ENCODE data around the gene HNRNPDL. TPM values are rescaled to one million over a fixed set of nuclear protein-coding genes. Genes with fewer than 3 reads are reported as not detected.

HNRNPDL gene
- total RNA-seq, 4 donors from 2014 or later: 149 to 313 (median 248) TPM

DNA sequence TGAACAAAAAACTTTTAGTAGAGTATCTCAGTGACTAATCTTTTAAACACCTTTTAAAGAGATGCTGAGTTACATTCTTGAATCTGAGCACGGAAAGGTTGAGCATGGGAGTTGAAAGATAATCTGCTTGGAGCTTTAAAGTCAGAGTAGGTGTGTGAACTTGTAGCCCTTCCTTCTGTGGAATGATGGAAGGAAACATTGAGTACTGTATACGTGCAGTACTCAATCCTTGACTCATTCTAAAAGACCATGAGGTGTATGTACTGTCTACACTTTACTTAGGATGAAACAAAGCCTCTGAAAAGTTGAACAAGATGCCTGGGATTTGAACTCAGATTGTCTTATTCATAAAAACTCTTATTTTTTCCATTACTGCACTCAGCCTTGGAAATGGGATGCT lies 3.5 kb upstream of the HNRNPDL start:
- Histone ChIP-seq H3K4me3 (no peak overlapping the region), H3K4me1 (no peaks in the 10 kb centered on the region), H3K36me3 (no peaks in the 10 kb centered on the region), H3K27ac (no peak overlapping the region), H3K9me3 (no peaks in the 10 kb centered on the region), H3K27me3 (no peaks in the 10 kb centered on the region)
- no peak for TF ChIP-seq POLR2A (IDR thresholded peaks at IDR 0.05)
- no peak for TF ChIP-seq CTCF (IDR thresholded peaks at IDR 0.05)
- intact Hi-C loops (cut with DNase I; ENCODE audit: low total_unique reads): no loop called here
- DNase-seq: no peak

GRCh38 chr4:82432596-82432995 lies 2.3 kb upstream of the HNRNPDL start:
- H3K4me1 ChIP-seq: no peaks in the 10 kb centered on the region
- intact Hi-C loops (cut with DNase I; ENCODE audit: low total_unique reads): no loop called here
- no peaks in the 10 kb centered on the region for H3K9me3 ChIP-seq
- no peak for DNase-seq
- H3K27me3 ChIP-seq: no peaks in the 10 kb centered on the region
- no peaks in the 10 kb centered on the region for H3K36me3 ChIP-seq
- no peak overlapping the region for H3K27ac ChIP-seq
- H3K4me3 ChIP-seq: no peak overlapping the region
- TF ChIP-seq POLR2A (IDR thresholded peaks at IDR 0.05): no peak
- no peak for TF ChIP-seq CTCF (IDR thresholded peaks at IDR 0.05)

- TF ChIP-seq POLR2A (IDR thresholded peaks at IDR 0.05): no peak
- H3K27ac ChIP-seq: no peak overlapping the region
- no peaks in the 10 kb centered on the region for H3K27me3 ChIP-seq
- intact Hi-C loops (cut with DNase I; ENCODE audit: low total_unique reads): no loop called here
- H3K9me3 ChIP-seq: no peaks in the 10 kb centered on the region
- H3K4me1 ChIP-seq: peaks cover 0 to 5% of the 10 kb centered on the region in 2 donors
- no peak for DNase-seq
- H3K36me3 ChIP-seq: no peaks in the 10 kb centered on the region
- H3K4me3 ChIP-seq: peak overlapping the region in 1 of 2 donors; percentile 88
These were observed 1.6 kb upstream of the HNRNPDL start for GRCh38 chr4:82431831-82432230.

DNA sequence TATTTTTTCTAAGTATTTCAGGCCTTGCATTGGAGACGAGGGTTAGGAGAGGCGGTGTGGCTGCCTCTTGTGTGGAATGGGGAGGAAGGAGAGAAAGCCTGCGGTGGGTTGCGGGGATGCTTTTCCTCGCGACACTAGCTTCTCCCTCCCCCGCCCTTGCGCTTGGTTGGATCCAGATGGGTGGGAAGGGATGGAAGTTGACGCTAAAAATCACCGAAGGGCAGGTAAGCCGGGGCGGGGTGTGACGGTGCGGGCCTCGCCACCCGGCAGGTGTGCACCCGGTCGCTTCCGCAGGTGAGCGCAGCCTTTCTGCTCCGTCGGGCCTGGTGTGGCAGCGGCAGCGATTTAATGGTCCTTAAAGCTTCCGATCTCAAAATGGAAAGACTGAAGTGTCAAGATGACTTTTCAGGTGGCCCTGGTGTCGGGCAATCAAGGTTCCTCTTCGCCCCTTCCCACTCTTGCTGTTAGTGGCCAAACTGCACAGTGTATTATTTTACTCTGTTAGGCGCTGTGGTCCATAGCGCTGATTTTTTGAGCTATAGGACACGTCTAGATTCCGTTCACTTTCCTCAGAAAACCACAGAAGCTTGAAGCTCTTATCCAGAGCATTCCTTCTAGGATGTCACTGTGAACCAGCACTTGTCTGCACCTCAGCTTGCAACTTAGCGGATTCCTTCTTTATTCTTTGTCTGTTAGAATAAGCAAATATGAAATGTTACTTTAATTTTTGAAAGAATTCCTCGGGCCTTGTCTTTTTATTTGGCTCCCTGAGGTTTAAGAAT lies 893 bp upstream of the HNRNPDL start:
- H3K36me3 ChIP-seq: no peaks in the 10 kb centered on the region
- intact Hi-C loops (cut with DNase I; ENCODE audit: low total_unique reads): no loop called here
- no peaks in the 10 kb centered on the region for H3K9me3 ChIP-seq
- H3K4me1 ChIP-seq: peaks cover 0 to 10% of the 10 kb centered on the region in 2 donors
- H3K4me3 ChIP-seq: peak overlapping the region; percentile 87 to 88
- no peak for DNase-seq
- TF ChIP-seq POLR2A (IDR thresholded peaks at IDR 0.05) (no peak), CTCF (IDR thresholded peaks at IDR 0.05) (no peak)
- H3K27ac ChIP-seq: peak overlapping the region; percentile 93 to 96
- no peaks in the 10 kb centered on the region for H3K27me3 ChIP-seq

DNA sequence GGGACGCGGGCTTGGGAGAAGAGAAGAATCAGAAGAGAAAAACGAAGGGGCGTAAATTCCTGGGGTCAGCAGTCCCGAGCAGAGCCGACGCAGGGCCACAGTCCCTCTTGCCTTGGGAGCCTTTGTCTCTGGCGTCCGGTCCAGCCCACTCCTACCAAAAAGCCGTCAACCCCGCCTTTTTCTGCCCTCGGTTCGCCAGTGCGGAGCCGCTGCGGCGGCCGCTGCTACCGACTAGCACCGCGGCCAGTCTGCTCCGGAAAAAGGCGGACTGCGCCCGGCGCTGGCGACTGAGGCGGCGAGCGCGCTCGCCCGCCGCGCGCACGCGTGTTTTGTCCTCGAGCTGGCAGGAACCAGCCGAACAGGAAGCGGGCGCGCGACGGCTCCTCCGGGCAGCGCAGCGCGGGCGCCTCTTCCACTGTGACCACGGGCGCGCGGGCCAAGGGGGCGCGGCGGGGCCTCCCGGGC lies 502 bp downstream of the HNRNPDL start:
- DNase-seq: no peak
- TF ChIP-seq POLR2A (IDR thresholded peaks at IDR 0.05) (no peak), CTCF (IDR thresholded peaks at IDR 0.05) (no peak)
- intact Hi-C loops (cut with DNase I; ENCODE audit: low total_unique reads): loop anchor here (2.0 kb wide), 1 partner anchor 55 kb away; no protein-coding TSS in a partner anchor
- H3K4me1 ChIP-seq: peaks cover 0 to 14% of the 10 kb centered on the region in 2 donors
- no peaks in the 10 kb centered on the region for H3K27me3 ChIP-seq
- H3K9me3 ChIP-seq: no peaks in the 10 kb centered on the region
- H3K4me3 ChIP-seq: peak overlapping the region; percentile 87 to 88
- no peaks in the 10 kb centered on the region for H3K36me3 ChIP-seq
- peak overlapping the region; percentile 93 to 96 for H3K27ac ChIP-seq
